Peyer's patch (tissue), 4 donors: Measurements from ENCODE around the gene CERS6.

ENCODE experiments used
- CTCF ChIP-seq, 6 experiments: fragments of 450-650 bp in 4 of 6; fragments of 200-600 bp in 2 of 6; sonication (generic) in 1 of 6; IDR thresholded peaks; one replicate each; pipeline ENCODE4 v1.5.1; 2017 to 2019; ENCODE audit warnings: antibody characterized with exemption in 6 of 6, mild to moderate bottlenecking in 3 of 6, moderate library complexity in 1 of 6
- POLR2A ChIP-seq, 2 donors: fragments of 450-650 bp; IDR thresholded peaks; one replicate each; pipeline ENCODE4 v1.5.1; 2017; ENCODE audit warnings: antibody characterized with exemption in 2 of 2, mild to moderate bottlenecking in 2 of 2, moderate library complexity in 2 of 2

- TF ChIP-seq CTCF (IDR thresholded peaks at IDR 0.05), result peak in 5 of 6 experiments; percentile 37 to 85 (median 75)
- no peak for TF ChIP-seq POLR2A (IDR thresholded peaks at IDR 0.05)
Observed at GRCh38 chr2:168758970-168759820, 303.1 kb downstream of the CERS6 start.
